Activated T-helper 1 cell treated with anti-CD3 and anti-CD28 coated beads, Interleukin-12 subunit alpha, Interleukin-12 subunit beta, Interleukin-2, Interleukin-4 antibody, amounts not matched to agents 30 ng/mL and 10 ng/mL and 1 ng/mL, durations not matched to agents 14 hours and 24 hours and 36 hours (primary cell): ENCODE measurements around the gene ANKRD44. TPM values are rescaled to one million over a fixed set of nuclear protein-coding genes. Genes with fewer than 3 reads are reported as not detected.

Source experiments
- DNase-seq: peaks from one replicate; pipeline ENCODE4 v3.0.0; 2021; ENCODE audit warnings: low spot score
- H3K27ac Mint-ChIP-seq: one replicate; pipeline ENCODE4 v1.8.0; 2021; ENCODE audit warnings: mild to moderate bottlenecking, mixed read lengths
- H3K27me3 Mint-ChIP-seq: one replicate; pipeline ENCODE4 v1.8.0; 2022; ENCODE audit warnings: mild to moderate bottlenecking, moderate library complexity, mixed read lengths; ENCODE audit not compliant: insufficient read depth
- H3K36me3 Mint-ChIP-seq: one replicate; pipeline ENCODE4 v1.8.0; 2021; ENCODE audit warnings: low read depth, mixed read lengths
- H3K4me1 Mint-ChIP-seq: one replicate; pipeline ENCODE4 v1.8.0; 2021; ENCODE audit warnings: low read depth, mixed read lengths
- H3K4me3 Mint-ChIP-seq: one replicate; pipeline ENCODE4 v1.8.0; 2021; ENCODE audit warnings: mild to moderate bottlenecking, moderate library complexity, mixed read lengths
- H3K9me3 Mint-ChIP-seq: one replicate; pipeline ENCODE4 v1.8.0; 2021; ENCODE audit warnings: mixed read lengths
- intact Hi-C: fragments of 100-400 bp; cut with micrococcal nuclease; formaldehyde crosslinking; loops from one replicate; pipeline ENCODE4 v1.15.1; 2024
- total RNA-seq: library from RNA; stranded (reverse); gene quantifications from 2 replicates; pipeline ENCODE4 v1.2.3, GENCODE V29; 2022

ANKRD44 gene
- total RNA-seq, 1 donor from 2014 or later = 159 TPM

DNA sequence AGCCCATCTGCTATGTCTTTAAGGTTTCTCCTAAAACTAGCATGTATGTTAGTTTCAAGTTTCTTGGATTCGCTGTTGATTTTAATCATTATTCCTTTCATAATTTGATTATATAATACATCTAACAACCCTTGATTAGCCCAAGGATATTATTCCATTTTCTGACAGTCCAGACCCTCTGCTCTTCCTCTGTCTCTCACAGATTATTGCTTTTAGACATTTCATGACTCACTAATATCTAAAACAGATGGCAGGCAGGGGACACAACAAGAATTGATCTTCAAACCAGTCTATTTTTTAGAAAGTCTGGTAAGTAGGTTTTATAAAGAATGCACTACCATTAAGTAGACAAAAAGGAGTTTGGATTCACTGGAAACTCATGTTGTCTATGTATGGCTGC lies 162.2 kb downstream of the ANKRD44 start:
- H3K9me3 Mint-ChIP-seq = peaks cover 4% of the 10 kb centered on the region
- no peaks in the 10 kb centered on the region for H3K27me3 Mint-ChIP-seq
- H3K4me1 Mint-ChIP-seq = peaks cover 84% of the 10 kb centered on the region
- peaks cover 32% of the 10 kb centered on the region for H3K36me3 Mint-ChIP-seq
- H3K27ac Mint-ChIP-seq = no peak overlapping the region
- intact Hi-C loops = no loop called here
- H3K4me3 Mint-ChIP-seq = no peak overlapping the region
- DNase-seq = no peak

DNA sequence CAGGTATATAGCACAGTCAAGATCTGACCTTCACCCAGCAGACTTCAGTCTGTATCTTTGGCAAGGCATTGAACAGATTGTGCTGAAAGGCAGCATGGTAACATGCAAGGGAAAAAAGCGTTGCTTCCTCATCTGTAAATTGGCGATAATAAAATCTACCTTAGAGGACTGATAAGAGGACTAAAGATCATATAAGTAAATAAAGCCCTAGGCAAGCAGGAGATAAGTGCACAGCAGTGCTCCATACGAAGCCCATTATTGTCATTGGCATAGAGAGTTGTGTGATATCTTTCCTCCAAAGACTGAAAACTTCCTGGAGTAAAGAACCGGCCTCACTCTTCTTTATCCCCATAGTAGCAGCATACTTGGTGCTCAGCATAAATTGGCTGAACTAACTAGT lies 162.6 kb downstream of the ANKRD44 start:
- no peak overlapping the region for H3K4me3 Mint-ChIP-seq
- DNase-seq = no peak
- no peak overlapping the region for H3K27ac Mint-ChIP-seq
- H3K9me3 Mint-ChIP-seq = peaks cover 4% of the 10 kb centered on the region
- H3K36me3 Mint-ChIP-seq = peaks cover 34% of the 10 kb centered on the region
- H3K27me3 Mint-ChIP-seq = no peaks in the 10 kb centered on the region
- H3K4me1 Mint-ChIP-seq = peaks cover 80% of the 10 kb centered on the region
- intact Hi-C loops = no loop called here

DNA sequence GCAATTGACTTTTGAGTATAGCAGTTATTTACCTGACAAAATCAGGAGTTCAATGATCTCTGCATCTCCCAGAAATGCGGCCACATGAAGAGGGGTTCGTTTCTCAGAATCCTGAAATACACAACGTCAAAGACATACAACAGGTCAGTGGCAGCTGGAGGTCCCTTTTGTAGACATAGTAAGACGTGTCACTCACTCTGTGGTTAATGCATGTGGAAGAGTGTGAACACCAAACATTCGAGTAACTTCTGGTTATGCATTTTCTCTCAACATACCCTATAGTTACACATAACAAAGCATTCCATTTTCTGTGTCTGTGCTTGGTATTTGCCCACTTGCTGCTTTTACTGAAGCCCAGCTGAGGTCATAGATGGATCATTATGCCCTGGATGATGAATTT lies 163.6 kb downstream of the ANKRD44 start:
- Mint-ChIP-seq H3K36me3 (peaks cover 28% of the 10 kb centered on the region), H3K27me3 (no peaks in the 10 kb centered on the region), H3K9me3 (peaks cover 4% of the 10 kb centered on the region), H3K4me1 (peaks cover 73% of the 10 kb centered on the region), H3K4me3 (no peak overlapping the region), H3K27ac (peak overlapping the region; percentile 49)
- no peak for DNase-seq
- intact Hi-C loops = loop anchor here (1.0 kb wide), 1 partner anchor 9 kb away; no protein-coding TSS in a partner anchor

DNA sequence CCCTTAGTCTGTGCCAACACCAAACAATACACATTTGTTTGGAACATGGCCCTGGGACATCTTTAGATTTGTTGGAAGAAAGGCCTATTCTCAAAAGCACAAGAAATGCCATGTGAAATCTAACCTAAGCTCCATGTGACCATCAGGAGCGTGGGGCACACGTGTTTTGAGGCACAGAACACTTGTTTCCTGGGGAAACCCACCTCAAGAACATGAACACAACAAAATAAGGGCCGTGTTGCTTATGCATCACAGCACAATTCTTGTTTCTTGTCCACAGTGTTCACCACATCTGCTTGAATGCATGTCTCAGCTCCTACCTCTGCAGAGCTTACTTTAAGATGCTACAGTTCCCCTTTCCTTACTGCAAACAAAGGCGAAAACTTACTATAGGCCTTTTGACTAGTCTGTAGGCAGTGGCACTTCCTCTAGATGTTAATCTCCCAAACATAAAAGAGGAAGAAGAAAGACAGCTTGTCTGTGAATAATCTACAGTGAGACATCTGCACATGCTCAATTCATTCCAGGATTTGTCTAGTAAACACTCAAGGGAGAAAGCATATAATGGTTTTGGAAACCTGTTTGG lies 165.0 kb downstream of the ANKRD44 start:
- DNase-seq = no peak
- no peak overlapping the region for H3K4me3 Mint-ChIP-seq

DNA sequence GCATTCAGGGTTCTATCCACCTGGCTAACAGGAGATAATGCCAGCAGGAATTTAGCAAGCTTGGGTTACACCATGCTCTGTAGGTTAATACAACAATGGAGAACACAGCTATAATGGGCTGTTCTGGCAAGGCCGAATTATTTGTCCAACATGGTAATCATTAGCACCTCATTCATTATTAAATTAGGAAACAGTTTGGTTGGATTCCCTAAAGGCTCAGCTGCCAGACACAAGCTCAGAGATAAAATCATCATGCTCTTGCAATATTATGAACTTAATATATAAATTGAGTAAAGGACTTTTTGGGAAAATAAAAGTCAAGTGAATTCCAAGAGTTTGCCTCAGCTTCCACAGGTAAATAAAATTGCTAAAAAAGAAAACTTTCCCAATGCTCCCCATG lies 166.4 kb downstream of the ANKRD44 start:
- H3K27me3 Mint-ChIP-seq = no peaks in the 10 kb centered on the region
- peak overlapping the region; percentile 77 for H3K27ac Mint-ChIP-seq
- peaks cover 26% of the 10 kb centered on the region for H3K36me3 Mint-ChIP-seq
- no peak overlapping the region for H3K4me3 Mint-ChIP-seq
- intact Hi-C loops = loop anchor here (2.0 kb wide), 1 partner anchor 55 kb away; no protein-coding TSS in a partner anchor
- no peak for DNase-seq
- peaks cover 4% of the 10 kb centered on the region for H3K9me3 Mint-ChIP-seq
- peaks cover 71% of the 10 kb centered on the region for H3K4me1 Mint-ChIP-seq

More for the DNA sequence above, 165.0 kb downstream of the ANKRD44 start:
- Mint-ChIP-seq H3K4me1 (peaks cover 68% of the 10 kb centered on the region), H3K27me3 (no peaks in the 10 kb centered on the region), H3K27ac (peak overlapping the region; percentile 87), H3K36me3 (peaks cover 27% of the 10 kb centered on the region), H3K9me3 (peaks cover 4% of the 10 kb centered on the region)
- intact Hi-C loops = loop anchor here (1.0 to 2.0 kb wide), 3 partner anchors 7 to 53 kb away; no protein-coding TSS in a partner anchor

DNA sequence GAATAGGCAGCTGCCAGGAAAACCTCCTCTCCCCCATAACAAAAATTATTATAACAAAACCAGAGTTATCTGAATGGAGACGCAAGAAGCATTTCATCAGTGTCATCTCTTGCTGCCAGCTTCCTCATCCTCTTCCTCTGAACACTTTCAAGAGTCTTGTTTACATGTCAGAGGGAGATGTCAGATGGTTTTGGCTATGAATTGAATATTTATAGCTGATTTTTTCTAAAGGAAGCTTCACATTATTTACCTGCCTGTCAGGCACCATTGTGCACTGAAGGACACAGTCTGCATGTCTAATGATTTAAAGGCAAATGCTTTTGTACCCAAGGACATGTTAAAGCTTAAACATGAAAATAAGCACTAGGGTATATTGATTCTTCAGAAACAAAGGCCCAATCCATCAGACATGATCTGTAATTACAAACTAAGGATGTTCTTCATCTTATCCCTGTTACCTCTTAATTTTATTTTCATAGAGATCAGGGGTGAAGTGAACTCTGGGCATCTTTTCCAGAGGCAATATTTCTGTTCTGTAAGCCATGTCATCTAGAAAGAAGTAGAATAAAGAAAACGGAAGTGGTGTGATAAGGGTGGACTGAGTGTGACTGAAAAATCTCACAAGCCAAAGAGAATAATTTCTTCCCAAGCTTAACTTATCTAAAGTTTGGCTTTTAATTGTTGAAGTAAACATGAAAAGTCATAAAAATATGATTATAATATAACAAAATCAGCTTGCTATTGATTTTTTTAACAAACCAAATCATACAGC lies 168.7 kb downstream of the ANKRD44 start:
- no peak for DNase-seq
- H3K27ac Mint-ChIP-seq = no peak overlapping the region
- H3K27me3 Mint-ChIP-seq = no peaks in the 10 kb centered on the region
- no peak overlapping the region for H3K4me3 Mint-ChIP-seq
- peaks cover 71% of the 10 kb centered on the region for H3K4me1 Mint-ChIP-seq
- peaks cover 4% of the 10 kb centered on the region for H3K9me3 Mint-ChIP-seq
- intact Hi-C loops = no loop called here
- H3K36me3 Mint-ChIP-seq = peaks cover 25% of the 10 kb centered on the region

DNA sequence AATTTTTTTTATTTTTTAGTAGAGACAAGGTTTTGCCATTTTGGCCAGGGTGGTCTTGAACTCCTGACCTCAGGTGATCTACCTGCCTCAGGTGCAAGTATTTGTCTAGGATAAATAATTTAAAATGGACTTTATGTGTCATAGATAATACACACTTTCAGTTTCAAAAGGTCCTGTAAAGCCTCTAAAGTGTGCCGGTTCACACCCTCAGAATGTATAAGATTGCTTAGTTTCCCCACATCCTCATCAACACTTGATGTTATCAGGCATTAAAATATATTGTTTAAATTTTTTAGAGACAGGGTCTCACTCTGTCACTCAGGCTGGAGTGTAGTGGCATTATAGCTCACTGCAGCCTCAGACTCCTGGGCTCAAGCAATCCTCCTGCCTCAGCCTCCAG lies 170.5 kb downstream of the ANKRD44 start:
- no peak for DNase-seq
- Mint-ChIP-seq H3K4me3 (no peak overlapping the region), H3K9me3 (peaks cover 4% of the 10 kb centered on the region), H3K4me1 (peaks cover 73% of the 10 kb centered on the region), H3K36me3 (peaks cover 35% of the 10 kb centered on the region), H3K27ac (peak overlapping the region; percentile 57), H3K27me3 (no peaks in the 10 kb centered on the region)
- intact Hi-C loops = no loop called here

DNA sequence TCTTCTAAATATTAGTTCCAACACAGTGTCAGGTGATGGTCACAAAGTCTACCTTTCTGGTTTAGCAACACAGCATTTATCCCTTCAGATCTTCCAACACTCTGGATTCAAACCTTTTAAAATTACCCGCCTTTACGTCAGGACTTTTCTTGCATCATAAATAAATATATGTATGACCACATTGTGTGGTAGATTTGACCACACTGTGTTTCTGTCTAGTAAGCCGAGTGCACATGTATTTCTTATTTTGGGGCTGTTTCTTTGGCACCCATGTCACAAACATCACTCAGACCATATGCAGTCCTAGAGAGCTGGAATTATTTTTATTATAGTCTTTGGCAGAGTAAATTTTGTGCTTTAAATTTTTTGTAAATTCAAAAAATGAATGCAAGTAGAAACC lies 172.1 kb downstream of the ANKRD44 start:
- H3K36me3 Mint-ChIP-seq = peaks cover 34% of the 10 kb centered on the region
- intact Hi-C loops = loop anchor here (1.0 to 2.0 kb wide), 3 partner anchors 8 to 20 kb away; no protein-coding TSS in a partner anchor
- H3K27ac Mint-ChIP-seq = peak overlapping the region; percentile 84
- no peak for DNase-seq
- H3K4me1 Mint-ChIP-seq = peaks cover 74% of the 10 kb centered on the region
- H3K9me3 Mint-ChIP-seq = no peaks in the 10 kb centered on the region
- no peaks in the 10 kb centered on the region for H3K27me3 Mint-ChIP-seq
- no peak overlapping the region for H3K4me3 Mint-ChIP-seq

DNA sequence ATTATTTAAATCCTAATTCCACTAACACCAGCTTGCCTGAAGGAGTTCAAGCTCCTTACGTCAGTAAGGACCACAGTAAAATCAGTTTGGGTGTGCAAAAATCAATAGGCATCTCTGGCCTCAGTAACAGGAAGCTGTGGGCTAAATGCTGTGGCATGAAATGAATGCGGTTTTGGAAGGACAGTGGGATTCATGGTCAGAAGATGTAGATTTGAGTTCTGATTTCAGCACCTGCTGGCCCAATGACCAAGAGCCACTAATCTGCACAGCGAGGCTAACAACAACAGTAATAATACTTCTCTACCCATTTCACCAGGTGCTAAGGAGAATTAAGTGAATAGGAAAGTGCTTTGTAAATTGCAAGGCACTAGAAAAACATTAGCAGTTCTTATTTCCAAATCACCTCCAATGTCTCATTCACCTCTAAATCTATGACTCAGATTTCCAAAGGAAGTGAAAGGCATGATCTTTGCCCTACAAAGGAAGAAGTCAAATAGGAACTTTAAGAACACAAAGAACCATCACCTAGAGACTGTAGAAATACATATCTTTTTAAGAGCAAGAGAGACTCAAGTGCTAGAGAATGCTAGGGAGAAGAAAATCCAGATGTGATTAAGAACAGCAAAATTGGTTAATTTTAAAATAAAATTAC lies 172.6 kb downstream of the ANKRD44 start:
- Mint-ChIP-seq H3K4me3 (peak overlapping the region; percentile 34), H3K27me3 (no peaks in the 10 kb centered on the region), H3K9me3 (no peaks in the 10 kb centered on the region), H3K4me1 (peaks cover 80% of the 10 kb centered on the region), H3K27ac (peak overlapping the region; percentile 84), H3K36me3 (peaks cover 36% of the 10 kb centered on the region)
- DNase-seq = no peak
- intact Hi-C loops = loop anchor here (1.0 to 2.0 kb wide), 3 partner anchors 8 to 21 kb away; no protein-coding TSS in a partner anchor

DNA sequence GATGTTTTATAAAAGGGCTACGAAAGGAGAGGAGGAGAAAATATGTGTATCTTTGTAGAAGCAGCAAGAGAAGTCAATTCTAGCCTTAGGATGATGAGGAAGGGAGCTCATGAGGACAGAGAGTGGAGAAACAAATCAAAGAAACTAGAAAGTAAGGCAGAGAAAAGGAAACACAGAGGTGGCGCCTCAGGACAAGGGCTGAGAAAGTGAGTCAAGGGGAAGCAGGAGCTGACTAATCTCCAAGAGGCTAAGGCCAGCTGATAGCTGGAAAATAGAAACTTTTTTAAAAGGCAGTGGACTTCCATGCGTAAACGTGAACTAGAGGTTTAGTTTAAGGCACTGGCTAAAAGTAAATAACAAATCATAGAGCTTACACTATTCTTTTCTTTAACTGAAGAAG lies 173.3 kb downstream of the ANKRD44 start:
- Mint-ChIP-seq H3K36me3 (peaks cover 38% of the 10 kb centered on the region), H3K4me3 (peak overlapping the region; percentile 8), H3K4me1 (peaks cover 87% of the 10 kb centered on the region), H3K9me3 (no peaks in the 10 kb centered on the region), H3K27me3 (no peaks in the 10 kb centered on the region), H3K27ac (peak overlapping the region; percentile 66)
- intact Hi-C loops = no loop called here
- no peak for DNase-seq

DNA sequence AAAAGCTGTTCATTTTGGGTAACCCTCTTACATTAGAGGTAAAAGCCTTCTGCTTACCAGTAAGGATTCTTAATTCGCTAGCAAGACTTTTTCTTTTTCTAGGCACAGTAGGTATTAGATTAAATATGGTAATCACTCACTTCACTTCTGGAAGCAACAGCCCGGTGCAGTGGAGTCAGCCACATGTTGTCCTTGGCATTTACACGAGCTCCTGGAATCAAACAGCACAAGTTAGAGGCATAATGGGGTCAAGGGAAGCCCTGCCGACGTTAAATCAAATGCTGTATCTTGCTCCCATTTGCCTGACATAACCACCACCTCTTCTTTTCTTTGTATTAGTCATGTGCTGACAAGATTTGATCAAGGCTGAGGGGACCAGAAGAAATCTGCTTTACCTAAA lies 174.1 kb downstream of the ANKRD44 start:
- Mint-ChIP-seq H3K9me3 (no peaks in the 10 kb centered on the region), H3K27ac (peak overlapping the region; percentile 66), H3K4me1 (peaks cover 87% of the 10 kb centered on the region), H3K4me3 (no peak overlapping the region), H3K36me3 (peaks cover 39% of the 10 kb centered on the region), H3K27me3 (no peaks in the 10 kb centered on the region)
- no peak for DNase-seq
- intact Hi-C loops = no loop called here

DNA sequence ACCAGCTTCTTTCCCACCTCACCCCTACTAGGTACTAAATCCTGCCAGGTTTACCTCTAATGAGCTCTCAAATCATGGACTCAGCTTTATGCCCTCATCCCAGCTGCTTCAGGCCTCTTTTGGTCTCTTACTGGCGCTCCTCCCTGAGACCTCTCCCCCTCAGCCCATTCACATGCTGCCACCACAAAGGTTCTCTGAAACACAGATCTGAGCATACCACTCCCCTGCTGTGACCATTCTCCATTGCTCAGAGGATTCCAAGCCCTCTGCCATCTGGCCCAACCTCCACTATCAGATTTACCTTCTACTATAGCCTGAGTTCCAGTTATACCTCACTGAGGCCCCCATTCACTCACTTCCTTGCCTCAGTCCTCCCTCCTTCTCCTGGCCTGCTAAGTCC lies 174.8 kb downstream of the ANKRD44 start:
- Mint-ChIP-seq H3K27ac (peak overlapping the region; percentile 30), H3K4me3 (no peak overlapping the region), H3K4me1 (peaks cover 90% of the 10 kb centered on the region), H3K27me3 (no peaks in the 10 kb centered on the region), H3K36me3 (peaks cover 41% of the 10 kb centered on the region), H3K9me3 (no peaks in the 10 kb centered on the region)
- DNase-seq = no peak
- intact Hi-C loops = no loop called here

DNA sequence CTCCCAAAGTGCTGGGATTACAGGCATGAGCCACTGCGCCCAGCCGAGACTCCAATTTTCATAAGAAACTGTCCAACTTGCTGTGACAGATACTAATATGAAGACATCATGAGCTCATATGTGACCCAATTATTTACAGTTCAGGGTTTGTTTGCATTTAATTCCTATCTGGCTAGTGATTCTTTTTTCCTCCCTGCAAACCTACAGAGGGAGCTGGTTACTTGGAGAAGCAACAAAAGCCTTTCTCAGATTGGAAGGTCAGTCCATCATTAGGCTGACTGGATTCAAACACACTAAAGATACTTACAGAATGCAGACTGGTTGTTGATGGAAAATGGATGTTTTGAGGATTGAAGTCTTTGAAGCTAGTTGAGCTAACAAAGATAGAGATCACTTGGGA lies 176.4 kb downstream of the ANKRD44 start:
- DNase-seq = no peak
- H3K27me3 Mint-ChIP-seq = no peaks in the 10 kb centered on the region
- no peaks in the 10 kb centered on the region for H3K9me3 Mint-ChIP-seq
- H3K27ac Mint-ChIP-seq = no peak overlapping the region
- H3K36me3 Mint-ChIP-seq = peaks cover 44% of the 10 kb centered on the region
- H3K4me3 Mint-ChIP-seq = no peak overlapping the region
- H3K4me1 Mint-ChIP-seq = peaks cover 90% of the 10 kb centered on the region
- intact Hi-C loops = no loop called here
